Activated gamma-delta T cell treated with anti-CD3 and anti-CD28 coated beads, Interleukin-2, amount 50 U/mL, for 16 hours (primary cell): Measurements from ENCODE around the gene LAMC3.

Experiments
- DNase-seq: peaks from one replicate; pipeline ENCODE4 v3.0.0-alpha.2; 2020; ENCODE audit warnings: low read depth

Gene LAMC3

GRCh38 chr9:131076347-131077195 lies 67.6 kb downstream of the LAMC3 start:
- DNase-seq = no peak

GRCh38 chr9:131078427-131079366 lies 69.7 kb downstream of the LAMC3 start:
- DNase-seq = no peak

GRCh38 chr9:131080589-131080988 lies 71.6 kb downstream of the LAMC3 start:
- DNase-seq = no peak

GRCh38 chr9:131081868-131082267 lies 72.9 kb downstream of the LAMC3 start:
- DNase-seq = no peak

DNA sequence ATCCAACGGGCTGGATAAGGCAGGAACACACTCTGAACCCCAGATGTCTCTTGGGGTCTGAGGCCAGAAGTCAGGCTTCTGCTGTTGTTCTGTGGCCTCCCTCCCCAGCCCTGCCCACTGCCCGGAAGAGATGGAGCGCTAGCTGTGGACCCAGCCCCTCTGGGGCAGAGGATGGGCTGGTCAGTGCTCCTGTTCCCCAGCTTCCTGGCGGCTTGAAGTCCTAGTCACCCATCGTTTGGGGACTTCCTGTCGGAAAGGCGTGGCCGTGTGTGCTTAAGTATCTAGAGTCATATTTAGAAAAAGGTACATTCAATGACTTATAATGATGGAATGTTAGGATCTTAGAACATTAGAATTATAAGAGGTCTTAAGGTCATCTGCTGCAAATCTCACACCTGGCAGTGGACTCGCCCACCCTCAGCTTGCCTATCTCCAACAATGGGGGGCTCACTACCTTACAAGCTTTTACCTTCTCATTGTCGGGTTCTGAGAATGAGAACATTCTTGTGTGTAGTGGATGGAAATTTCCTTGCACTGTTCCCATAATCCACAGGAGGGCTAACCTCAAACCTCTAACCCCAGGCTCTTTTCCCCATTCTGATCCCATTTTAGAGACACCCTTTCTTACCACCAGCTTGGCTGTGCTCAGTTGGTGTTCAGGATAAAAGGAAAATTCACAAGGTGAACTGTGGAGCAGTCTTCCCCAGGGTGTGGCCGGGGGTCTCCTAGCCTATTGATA lies 74.0 kb downstream of the LAMC3 start:
- no peak for DNase-seq

- no peak for DNase-seq
Measured at GRCh38 chr9:131084661-131085369, 75.8 kb downstream of the LAMC3 start.

DNA sequence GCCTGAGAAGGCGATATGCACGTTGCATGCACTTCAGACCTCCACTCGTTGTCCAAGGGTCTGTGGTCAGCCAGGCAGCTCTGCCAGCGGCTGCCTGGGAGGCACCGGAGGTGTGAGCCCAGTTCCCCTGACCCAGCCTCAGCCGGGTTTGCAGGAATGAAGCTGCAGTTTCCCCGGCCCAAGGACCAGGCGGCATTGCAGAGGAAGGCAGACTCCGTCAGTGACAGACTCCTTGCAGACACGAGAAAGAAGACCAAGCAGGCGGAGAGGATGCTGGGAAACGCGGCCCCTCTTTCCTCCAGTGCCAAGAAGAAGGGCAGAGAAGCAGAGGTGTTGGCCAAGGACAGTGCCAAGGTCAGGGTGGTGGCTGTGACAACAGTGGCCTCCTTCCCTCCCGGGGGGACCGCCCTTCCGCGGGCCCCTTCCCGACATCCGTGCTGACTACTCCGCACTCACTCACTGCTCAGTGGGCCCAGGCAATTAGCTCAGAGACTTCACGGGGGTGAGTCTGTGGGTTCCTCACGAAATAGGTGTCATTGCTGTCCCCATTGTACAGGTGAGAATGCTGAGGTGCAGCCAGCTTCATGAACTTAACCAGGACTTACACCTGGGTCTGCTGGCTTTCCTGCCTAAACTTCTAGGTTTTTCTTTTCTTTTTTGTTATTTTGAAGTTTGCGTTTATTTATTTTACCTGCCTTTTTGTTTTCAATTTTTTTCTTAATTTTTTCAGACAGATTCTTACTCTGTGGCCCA lies 76.6 kb downstream of the LAMC3 start:
- no peak for DNase-seq

DNA sequence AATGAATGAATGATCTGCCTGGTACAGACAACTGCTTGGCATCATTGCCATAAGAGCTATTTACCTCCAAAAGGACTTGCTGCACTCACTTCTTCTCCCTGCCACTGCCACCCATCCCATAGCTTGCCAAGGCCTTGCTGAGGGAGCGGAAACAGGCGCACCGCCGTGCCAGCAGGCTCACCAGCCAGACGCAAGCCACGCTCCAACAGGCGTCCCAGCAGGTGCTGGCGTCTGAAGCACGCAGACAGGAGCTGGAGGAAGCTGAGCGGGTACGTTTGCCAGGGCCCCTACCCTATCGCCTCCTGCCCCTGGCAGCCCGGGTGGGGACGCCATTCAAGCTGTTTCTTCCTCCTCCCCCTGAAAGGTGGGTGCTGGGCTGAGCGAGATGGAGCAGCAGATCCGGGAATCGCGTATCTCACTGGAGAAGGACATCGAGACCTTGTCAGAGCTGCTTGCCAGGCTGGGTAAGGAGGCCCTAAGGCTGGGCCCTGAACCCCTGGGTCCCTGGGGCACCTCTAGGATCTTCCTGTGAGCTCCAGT lies 78.5 kb downstream of the LAMC3 start:
- DNase-seq = no peak

DNA sequence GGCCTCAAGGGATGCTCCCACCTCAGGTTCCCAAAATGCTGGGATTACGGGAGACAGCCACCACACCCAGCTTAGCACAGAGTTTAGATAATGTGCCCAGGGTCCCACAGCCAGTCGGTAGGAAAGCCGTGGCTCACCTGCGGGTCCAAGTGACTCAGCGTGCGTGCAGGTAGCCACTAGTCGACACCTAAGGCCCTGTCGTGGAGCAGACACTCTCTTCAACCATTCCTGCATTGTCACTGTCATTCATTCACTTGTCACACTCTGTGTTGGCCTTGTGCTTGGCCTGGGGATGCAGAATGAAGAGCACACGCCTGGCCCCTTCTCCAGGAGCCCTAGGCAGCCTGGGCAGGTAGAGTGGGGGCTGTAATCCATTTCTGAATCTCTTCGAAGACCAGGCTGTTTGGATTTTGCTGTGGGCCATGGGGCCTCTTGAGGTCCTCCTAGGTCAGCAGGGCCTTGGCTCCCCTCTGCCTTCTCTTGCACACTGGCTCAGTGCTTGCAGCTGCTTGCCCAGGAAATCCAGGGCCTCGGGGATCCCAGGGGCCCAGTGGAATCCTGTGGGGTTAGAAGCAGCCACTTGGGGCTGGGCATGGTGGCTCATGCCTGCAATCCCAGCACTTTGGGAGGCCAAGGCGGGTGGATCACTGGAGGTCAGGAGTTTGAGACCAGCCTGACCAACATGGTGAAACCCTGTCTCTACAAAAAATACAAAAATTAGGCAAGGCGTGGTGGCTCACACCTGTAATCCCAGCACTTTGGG lies 81.2 kb downstream of the LAMC3 start:
- no peak for DNase-seq

DNA sequence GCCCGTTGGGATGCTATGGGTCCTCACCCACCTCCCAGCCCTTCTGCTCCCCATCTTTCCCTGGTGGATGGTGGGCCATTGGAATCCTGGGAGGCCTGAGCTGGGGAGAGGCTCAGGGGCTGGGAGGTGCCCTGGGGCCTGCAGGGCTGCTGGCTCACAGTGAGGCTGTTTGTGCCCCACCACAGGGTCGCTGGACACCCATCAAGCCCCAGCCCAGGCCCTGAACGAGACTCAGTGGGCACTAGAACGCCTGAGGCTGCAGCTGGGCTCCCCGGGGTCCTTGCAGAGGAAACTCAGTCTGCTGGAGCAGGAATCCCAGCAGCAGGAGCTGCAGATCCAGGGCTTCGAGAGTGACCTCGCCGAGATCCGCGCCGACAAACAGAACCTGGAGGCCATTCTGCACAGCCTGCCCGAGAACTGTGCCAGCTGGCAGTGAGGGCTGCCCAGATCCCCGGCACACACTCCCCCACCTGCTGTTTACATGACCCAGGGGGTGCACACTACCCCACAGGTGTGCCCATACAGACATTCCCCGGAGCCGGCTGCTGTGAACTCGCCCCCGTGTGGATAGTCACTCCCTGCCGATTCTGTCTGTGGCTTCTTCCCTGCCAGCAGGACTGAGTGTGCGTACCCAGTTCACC lies 82.5 kb downstream of the LAMC3 start:
- DNase-seq = no peak

DNA sequence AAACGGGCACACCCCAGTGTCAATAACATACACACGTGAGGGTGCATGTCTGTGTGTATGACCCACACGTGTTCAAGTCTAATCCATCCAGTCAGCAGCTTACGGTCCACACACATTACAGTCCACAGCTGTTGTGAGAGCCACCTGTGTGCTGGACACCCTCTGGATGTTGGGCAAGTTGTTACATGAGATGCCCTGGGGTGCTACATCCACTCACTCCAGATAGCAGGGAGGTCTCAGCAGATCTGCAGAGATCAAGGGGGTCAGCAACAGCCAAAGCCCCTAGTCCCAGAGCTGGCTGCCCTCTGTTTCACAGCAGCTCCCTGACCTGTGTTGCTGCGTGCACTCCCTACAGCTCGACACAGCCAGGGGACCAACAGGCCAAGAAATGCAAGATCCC lies 83.1 kb downstream of the LAMC3 start:
- no peak for DNase-seq

- DNase-seq = no peak
Measured at GRCh38 chr9:131092548-131093440, 83.8 kb downstream of the LAMC3 start.

GRCh38 chr9:131094015-131094414 lies 85.0 kb downstream of the LAMC3 start:
- DNase-seq = no peak

DNA sequence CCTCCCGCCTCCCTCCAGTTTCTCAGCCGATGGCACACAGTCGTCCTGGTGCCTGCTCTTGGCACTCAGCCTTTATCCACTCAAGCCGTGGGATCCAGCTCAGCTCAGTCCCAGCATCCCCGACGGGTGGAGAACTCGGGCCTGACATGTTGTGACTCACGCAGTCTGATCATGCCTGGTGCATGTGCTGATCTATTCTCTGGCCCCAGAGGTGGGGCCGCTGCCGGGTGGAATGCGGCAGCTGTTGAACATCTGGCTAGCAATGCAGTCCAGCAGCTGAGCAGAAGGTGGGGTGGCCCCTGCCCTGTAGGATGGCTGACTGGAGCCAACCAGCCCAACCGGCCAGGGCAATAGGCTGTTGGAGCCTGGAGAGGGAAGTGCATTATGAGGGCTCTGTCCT lies 85.6 kb downstream of the LAMC3 start:
- DNase-seq = no peak

DNA sequence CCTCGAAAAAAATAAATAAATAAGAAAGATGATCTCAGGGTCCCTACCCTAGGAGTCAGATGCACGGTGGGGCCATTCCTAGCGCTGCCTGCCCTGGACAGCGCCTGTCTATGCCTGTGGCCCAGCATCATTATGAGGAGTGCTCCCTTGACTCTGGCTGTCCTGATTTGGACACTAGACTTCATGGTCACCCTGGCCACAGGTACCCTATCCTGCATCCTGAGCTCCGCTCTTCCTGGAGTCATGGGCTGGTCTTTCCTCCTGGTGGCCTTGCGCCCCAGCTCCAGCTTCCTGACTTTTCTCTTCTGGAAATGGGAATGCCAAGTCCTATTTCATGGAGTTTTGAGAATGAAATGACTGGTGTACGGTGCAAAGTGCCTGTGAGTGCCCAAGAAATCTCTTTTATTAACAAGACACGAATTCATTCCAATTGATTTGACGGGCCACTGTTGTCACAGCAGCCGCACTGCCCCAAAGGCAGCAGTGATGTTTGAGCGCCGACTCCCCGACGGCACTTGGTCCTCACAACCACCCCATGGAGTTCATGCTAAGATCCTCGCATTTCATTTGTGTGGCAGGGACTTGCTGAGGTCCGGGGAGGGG lies 86.8 kb downstream of the LAMC3 start:
- no peak for DNase-seq

- DNase-seq = no peak
Measured at GRCh38 chr9:131096269-131097125, 87.5 kb downstream of the LAMC3 start, which contains the start of gene AIF1L. Gene AIF1L (plus strand): TSS chr9:131096531. CDS start chr9:131096630, 99 bp downstream.
